ENCODE results near the gene ZBTB44. TPM values are rescaled to one million over a fixed set of nuclear protein-coding genes. Genes with fewer than 3 reads are reported as not detected.

The ZBTB44 gene
- total and polyA plus RNA-seq, 2 donors (not counting 1 experiment from before 2014, with no cell fraction given) = 22.8 to 36.5 TPM

DNA sequence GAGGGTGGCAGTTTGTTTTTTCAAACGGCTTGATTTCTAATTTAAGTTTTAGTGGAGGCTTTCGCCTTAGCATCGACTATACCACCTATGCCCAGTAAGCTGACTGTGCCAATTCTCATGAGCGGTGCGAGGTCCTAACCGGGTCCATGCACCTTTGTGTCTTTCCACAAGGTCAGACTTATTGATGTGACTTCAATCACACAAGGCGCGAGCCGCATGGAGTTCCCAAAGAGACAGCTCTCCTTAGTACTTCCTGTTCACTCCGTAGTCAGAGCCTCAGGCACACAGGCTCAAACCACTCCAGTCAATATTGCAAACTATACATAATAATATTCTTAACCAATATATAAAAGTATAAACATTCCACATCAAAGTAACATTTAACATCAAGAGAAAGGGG is 136.9 kb downstream of the ZBTB44 start:
- Histone ChIP-seq H2AFZ (ENCODE audit: low read length) (no peak overlapping the region), H3K36me3 (ENCODE audit: control insufficient read depth, insufficient read depth, low read length) (no peaks in the 10 kb centered on the region), H4K20me1 (ENCODE audit: control insufficient read depth, extremely low read depth, insufficient read depth, low read length) (no peaks in the 10 kb centered on the region), H3K4me2 (ENCODE audit: extremely low read depth, insufficient read depth, low read length) (no peak overlapping the region), H3K27me3 (ENCODE audit: control insufficient read depth, insufficient read depth, low read length) (peaks cover 6% of the 10 kb centered on the region), H3K27ac (ENCODE audit: insufficient read depth, low read length) (no peak overlapping the region), H3K4me1 (ENCODE audit: control insufficient read depth, extremely low read depth, insufficient read depth, low read length) (peaks cover 8% of the 10 kb centered on the region), H3K4me3 (replicated peaks in 1 of 4; ENCODE audit: control extremely low read depth in 1 of 4, insufficient read depth in 1 of 4, low read depth in 3 of 4, low read length in 4 of 4) (no peak overlapping the region), H3K9me3 (ENCODE audit: control insufficient read depth, insufficient read depth, low read depth, low read length) (no peaks in the 10 kb centered on the region), H3K79me2 (ENCODE audit: control insufficient read depth, insufficient read depth, low read length) (no peaks in the 10 kb centered on the region), H3K9ac (ENCODE audit: insufficient read depth, low read length) (no peak overlapping the region)
- no peak for TF ChIP-seq EZH2 (IDR thresholded peaks at IDR 0.05; ENCODE audit: low read length, missing control alignments)
- TF ChIP-seq, protein P1, sequence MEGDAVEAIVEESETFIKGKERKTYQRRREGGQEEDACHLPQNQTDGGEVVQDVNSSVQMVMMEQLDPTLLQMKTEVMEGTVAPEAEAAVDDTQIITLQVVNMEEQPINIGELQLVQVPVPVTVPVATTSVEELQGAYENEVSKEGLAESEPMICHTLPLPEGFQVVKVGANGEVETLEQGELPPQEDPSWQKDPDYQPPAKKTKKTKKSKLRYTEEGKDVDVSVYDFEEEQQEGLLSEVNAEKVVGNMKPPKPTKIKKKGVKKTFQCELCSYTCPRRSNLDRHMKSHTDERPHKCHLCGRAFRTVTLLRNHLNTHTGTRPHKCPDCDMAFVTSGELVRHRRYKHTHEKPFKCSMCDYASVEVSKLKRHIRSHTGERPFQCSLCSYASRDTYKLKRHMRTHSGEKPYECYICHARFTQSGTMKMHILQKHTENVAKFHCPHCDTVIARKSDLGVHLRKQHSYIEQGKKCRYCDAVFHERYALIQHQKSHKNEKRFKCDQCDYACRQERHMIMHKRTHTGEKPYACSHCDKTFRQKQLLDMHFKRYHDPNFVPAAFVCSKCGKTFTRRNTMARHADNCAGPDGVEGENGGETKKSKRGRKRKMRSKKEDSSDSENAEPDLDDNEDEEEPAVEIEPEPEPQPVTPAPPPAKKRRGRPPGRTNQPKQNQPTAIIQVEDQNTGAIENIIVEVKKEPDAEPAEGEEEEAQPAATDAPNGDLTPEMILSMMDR (conservative IDR thresholded peaks at IDR 0.05 in 1 of 2, IDR thresholded peaks at IDR 0.05 in 1 of 2; ENCODE audit: low read depth in 1 of 2, low read length in 2 of 2) = no peak
- DNase-seq (ENCODE audit: low read depth in 2 of 2) = no peak

Other genes with a start within 250 kb of the ZBTB44 start
- 415 and 508 TPM in 2 replicates for gene APLP2, start 245.0 kb downstream of the ZBTB44 start, total RNA-seq
- 409 and 559 TPM in 2 replicates for gene APLP2, start 245.0 kb downstream of the ZBTB44 start, polyA plus RNA-seq
- gene ST14, start 155.1 kb downstream of the ZBTB44 start, total RNA-seq = under 0.01 TPM in 2 replicates
- 0.01 TPM in 1 of 2 replicates, not detected in the other for gene ST14, start 155.1 kb downstream of the ZBTB44 start, polyA plus RNA-seq
- gene ADAMTS8, start 113.7 kb upstream of the ZBTB44 start, total RNA-seq = 8.5 and 15.0 TPM in 2 replicates
- gene ADAMTS8, start 113.7 kb upstream of the ZBTB44 start, polyA plus RNA-seq = 17.5 and 18.8 TPM in 2 replicates
- gene ADAMTS15, start 133.7 kb upstream of the ZBTB44 start, total RNA-seq = 23.4 and 24.9 TPM in 2 replicates
- gene ADAMTS15, start 133.7 kb upstream of the ZBTB44 start, polyA plus RNA-seq = 14.9 and 18.2 TPM in 2 replicates

Data from fibroblast of lung (primary cell).